SKM-1 treated with dmso at 0.1 percent for 144 hours (cell line): Measurements from ENCODE around the gene LSM5.

Source experiments
- DNase-seq: peaks from one replicate; lab custom pipeline; 2025; ENCODE audit not compliant: unreplicated experiment; lab: John Stamatoyannopoulos, UW

LSM5 gene

DNA sequence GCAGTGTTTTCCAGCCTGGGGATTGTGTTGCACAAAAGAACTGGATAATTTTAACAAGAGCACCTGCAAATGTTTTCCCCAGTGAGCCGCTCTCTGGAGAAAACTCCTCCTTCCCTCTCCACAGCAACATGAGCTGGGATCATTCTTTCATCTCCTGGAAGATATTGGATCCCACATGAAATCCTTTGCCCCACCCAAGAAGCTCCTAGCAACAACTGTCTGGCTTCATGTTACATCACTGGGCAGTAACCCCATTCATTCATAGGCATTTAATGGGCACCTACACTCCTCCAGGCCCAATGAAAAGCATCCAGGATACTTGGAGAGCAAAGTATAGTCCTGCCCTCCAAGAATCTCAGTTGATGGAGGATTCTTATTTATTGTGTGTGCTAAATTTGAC, 27.2 kb downstream of the LSM5 start:
- DNase-seq, result no peak

DNA sequence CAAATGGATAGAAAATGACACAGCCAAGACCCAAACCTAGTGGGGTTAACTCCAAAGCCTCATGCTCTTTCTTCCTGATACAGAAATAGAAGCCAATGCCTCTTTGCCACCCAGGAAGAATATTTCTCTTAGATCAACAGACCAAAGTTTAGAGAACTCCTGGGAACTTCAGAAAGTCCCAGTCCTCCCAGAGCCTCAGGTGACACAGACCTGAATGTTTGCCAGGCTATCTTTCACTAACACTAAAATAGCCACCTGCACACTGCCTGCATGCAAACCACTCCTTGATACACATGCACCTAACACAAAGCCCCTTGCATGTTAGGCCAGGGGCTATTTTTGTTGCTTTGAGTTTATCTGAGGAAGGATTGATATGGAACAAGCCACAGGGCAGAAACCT, 27.7 kb downstream of the LSM5 start:
- DNase-seq, result no peak

DNA sequence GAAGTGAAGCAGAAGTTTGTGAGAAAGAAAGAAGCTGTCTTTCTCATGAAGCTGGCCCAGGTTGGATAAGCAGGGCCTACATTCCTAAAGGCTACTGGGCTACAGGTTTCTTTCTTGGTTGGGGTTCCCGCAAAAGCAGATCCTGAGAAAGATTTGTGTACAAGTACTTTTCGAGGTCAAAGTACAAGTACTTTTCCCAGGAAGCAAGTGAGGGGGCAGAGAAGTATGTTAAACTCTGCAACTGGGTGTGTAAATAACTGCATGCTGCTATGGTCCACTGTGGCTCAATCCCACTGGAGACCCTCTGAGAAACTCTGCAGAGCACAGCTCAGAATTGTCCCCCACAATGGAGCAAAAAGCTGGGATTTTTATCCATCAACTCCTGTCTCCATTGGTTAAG, 28.7 kb downstream of the LSM5 start:
- no peak for DNase-seq

DNA sequence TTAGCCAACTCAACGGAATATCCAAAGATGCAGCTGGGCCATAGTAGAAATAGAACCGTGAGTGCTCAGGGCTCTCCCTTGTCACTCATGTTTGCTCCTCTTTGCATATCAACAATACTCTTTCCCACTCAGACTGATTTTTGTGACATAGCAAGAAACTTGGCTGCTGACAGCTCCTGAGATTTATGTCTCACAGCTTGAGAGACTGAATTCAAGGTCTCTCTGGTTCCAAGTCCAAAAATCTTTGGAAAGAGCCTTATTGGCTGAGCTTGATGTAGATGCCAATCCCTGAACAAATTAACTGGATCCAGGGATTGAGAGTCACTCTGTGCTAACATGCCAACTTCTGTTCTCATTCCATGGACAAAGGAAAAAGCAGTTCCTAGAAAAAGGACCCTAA, 30.4 kb downstream of the LSM5 start:
- no peak for DNase-seq

DNA sequence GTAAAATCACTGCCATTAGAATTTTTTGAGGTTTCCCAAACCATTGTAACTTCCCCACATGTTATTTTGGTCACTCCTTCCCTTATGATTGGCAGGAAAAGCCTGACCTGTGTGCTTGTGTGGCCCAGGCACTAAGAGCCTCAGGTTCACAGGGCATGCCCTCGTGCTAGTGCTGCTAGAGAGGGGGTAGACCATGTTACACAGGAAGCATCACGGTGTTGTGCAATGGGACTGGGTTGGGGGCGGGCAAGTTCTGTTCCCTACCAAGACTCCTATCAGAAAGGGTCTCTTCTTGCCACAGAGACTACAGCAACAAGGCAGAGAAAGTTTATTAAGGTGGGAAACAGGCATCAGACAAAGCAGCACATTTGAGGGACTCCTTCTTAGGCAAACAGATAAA, 32.2 kb downstream of the LSM5 start:
- peak; percentile 42 for DNase-seq

DNA sequence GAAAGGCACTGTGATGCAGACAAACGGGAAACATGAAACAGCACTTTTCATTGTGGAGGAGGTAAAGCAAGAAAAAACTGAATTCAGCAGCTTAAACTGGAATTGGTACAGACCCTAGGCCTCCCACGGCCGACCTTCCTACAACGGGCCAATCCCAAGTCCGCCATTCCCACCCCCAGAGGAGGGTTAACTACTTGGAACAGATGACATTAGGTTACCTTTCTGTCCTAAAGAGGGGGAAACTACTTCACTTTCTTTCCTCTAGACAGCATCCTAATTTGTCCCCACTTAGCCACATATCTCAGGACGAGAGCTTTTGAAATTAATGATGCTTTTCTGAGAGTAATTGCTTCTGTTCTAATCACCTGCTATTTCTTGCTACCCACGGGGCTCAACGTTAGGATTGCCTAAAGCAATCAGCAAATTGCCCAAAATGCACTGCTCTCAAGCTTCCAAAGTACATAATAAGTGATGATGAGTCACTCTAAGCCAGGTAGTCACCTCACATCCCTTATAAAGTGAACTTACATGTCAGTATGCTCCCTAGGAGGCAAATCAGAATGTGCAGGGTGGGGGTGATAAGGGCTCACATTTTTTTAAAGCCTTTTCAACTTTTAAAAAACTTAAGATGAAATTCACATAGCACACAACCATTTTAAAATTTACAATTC, 36.7 kb downstream of the LSM5 start:
- DNase-seq, result no peak

DNA sequence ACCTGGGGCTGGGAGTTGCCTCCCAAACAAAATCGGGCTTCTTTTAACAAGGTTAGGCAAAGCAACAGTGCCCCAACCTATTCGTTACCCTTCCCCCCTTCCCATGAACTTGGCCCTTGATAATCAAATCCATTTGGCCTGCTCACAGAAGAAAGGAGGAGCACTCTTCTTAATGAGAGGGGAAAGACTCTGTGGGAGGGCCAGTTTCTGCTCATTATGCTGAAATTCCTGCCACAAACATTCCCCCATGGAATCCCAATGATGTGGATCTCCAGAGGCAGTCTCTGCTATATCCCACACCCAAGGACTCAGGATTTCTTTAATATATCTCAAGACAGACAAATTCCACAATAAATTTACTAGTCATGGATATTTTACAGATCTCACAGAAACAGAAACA, 43.0 kb downstream of the LSM5 start:
- no peak for DNase-seq

DNA sequence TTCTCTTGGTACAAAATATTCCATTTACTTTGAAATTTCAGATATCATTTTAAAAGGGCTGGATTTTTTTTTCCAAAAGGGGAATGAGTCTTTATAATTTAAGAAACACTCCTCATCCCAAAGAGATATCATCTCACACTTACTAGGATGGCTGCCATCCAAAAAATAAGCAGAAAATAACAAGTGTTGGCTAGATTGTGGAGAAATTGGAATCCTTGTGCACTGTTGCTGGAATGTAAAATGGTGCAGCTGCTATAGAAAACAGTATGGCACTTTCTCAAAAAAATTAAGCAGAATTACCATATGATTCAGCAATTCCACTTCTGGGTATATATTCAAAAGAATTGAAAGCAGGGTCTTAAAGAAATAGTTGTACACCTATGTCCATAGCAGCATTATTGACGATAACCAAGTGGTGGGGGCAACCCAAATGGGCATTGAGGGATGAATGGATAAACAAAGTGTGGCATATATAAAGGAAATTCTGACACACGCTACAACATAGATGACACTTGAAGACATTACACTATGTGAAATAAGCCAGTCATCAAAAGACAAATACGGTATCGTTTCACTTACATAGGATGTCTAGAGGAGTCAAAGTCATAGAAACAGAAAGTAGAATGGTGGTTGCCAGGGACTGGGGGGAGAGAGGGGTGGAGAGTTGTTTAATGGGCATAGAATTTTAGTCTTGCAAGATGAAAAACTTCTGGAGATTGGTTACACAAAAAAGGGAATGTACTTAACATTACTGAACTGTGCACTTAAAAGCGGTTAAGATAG, 53.8 kb downstream of the LSM5 start:
- no peak for DNase-seq
